ENCODE results near the gene BTAF1.

GRCh38 chr10:92076722-92077121 is 153.2 kb downstream of the BTAF1 start:
- TF ChIP-seq CTCF (IDR thresholded peaks at IDR 0.05; ENCODE audit: poor library complexity), result no peak
- no peak for TF ChIP-seq EZH2 (IDR thresholded peaks at IDR 0.05; ENCODE audit: borderline replicate concordance)
- TF ChIP-seq EZH2phosphoT487 (IDR thresholded peaks at IDR 0.05; ENCODE audit: low read depth, severe bottlenecking, unreplicated experiment), result no peak

Measured in hepatocyte (in vitro differentiated cells).